K562 (cell line): Measurements from ENCODE around the gene PRDM4. TPM values are rescaled to one million over a fixed set of nuclear protein-coding genes. Genes with fewer than 3 reads are reported as not detected.

Experiments
- ATAC-seq: fragments of 200-7000 bp; cut with Tn5 transposase; 3 replicates; pipeline ENCODE4 v1.9.1; 2020; ENCODE audit warnings: moderate library complexity
- BruUV-seq: library from RNA; stranded (reverse); fragments of 400-500 nt; replicated peaks from 2 replicates; lab custom pipeline; 2021; lab: Mats Ljungman, UMichigan
- CTCF ChIA-PET: fragments of 300-600 bp; formaldehyde crosslinking; extraction: SDS; loops from one replicate; lab custom pipeline; 2021; ENCODE audit warnings: low intra/inter-chr PET ratio; lab: Yijun Ruan, JAX
- POLR2A ChIA-PET: fragments of 300-600, 350-650 bp; sonication (Branson Sonifier 250); formaldehyde crosslinking; extraction: SDS; loops from one replicate; lab custom pipeline; 2021; ENCODE audit warnings: antibody characterized with exemption, inconsistent platforms; lab: Yijun Ruan, JAX
- DNase-seq, 4 experiments: peaks; one replicate each; pipeline versions ENCODE4 v3.0.0 to v3.0.0-alpha.2; 2011 to 2018; ENCODE audit warnings: low spot score in 3 of 4, mixed read lengths in 3 of 4; ENCODE audit errors: extremely low read depth in 1 of 4
- FAIRE-seq: peaks from 2 replicates; lab custom pipeline; 2011; peaks lifted over from hg19 to GRCh38; lab: Jason Lieb, UNC
- H2AFZ ChIP-seq: 2 replicates; pipeline ENCODE4 v1.6.0; 2011; ENCODE audit warnings: low read depth, low read length, control low read depth, inconsistent platforms
- H3K27ac ChIP-seq: fragments of 200-600 bp; 3 replicates; pipeline ENCODE4 v1.8.0; 2011; ENCODE audit warnings: low read depth, mild to moderate bottlenecking, control low read depth, inconsistent platforms, low read length, moderate library complexity, mixed read lengths; ENCODE audit errors: extremely low read depth
- H3K27me3 ChIP-seq, 2 experiments: fragments of 300-600 bp in 1 of 2; 2 replicates in 1 of 2; 3 replicates in 1 of 2; pipeline versions ENCODE4 v1.6.0 to v1.8.0; 2011; ENCODE audit warnings: inconsistent platforms in 2 of 2, low read length in 2 of 2, mild to moderate bottlenecking in 1 of 2, mixed read lengths in 1 of 2, moderate library complexity in 1 of 2; ENCODE audit not compliant: control insufficient read depth in 2 of 2, insufficient read depth in 2 of 2
- H3K36me3 ChIP-seq: fragments of 300-600 bp; 3 replicates; pipeline ENCODE4 v1.8.0; 2011; ENCODE audit warnings: mild to moderate bottlenecking, low read length, inconsistent platforms; ENCODE audit not compliant: control insufficient read depth, insufficient read depth
- H3K4me1 ChIP-seq, 2 experiments: fragments of 200-600 bp in 1 of 2; replicated peaks in 1 of 2; 2 replicates in 1 of 2; 3 replicates in 1 of 2; pipeline versions ENCODE4 v1.5.1 to v1.8.0; 2011; ENCODE audit warnings: inconsistent platforms in 2 of 2, low read length in 2 of 2, mild to moderate bottlenecking in 1 of 2, mixed read lengths in 1 of 2, moderate library complexity in 1 of 2; ENCODE audit not compliant: control insufficient read depth in 2 of 2, insufficient read depth in 2 of 2
- H3K4me2 ChIP-seq: 2 replicates; pipeline ENCODE4 v1.6.1; 2011; ENCODE audit warnings: low read length, control low read depth, inconsistent platforms, mixed read lengths; ENCODE audit not compliant: insufficient read depth
- H3K4me3 ChIP-seq: fragments of 200-600 bp; sonication (generic), shearing (Covaris generic); 2 replicates; pipeline ENCODE4 v1.5.1; 2016; ENCODE audit warnings: control low read depth, inconsistent platforms
- H3K79me2 ChIP-seq: fragments of 200-600 bp; 3 replicates; pipeline ENCODE4 v1.8.0; 2011; ENCODE audit warnings: low read length, inconsistent platforms; ENCODE audit not compliant: control insufficient read depth, insufficient read depth
- H3K9ac ChIP-seq, 2 experiments: 2 replicates each; pipeline versions ENCODE4 v1.6.0 to v1.6.1; 2011; ENCODE audit warnings: low read depth in 2 of 2, low read length in 2 of 2, control low read depth in 1 of 2, inconsistent platforms in 1 of 2, mild to moderate bottlenecking in 1 of 2, mixed read lengths in 1 of 2; ENCODE audit not compliant: insufficient read depth in 1 of 2
- H3K9me1 ChIP-seq: one replicate; pipeline ENCODE4 v1.6.0; 2011; ENCODE audit warnings: inconsistent platforms, mild to moderate bottlenecking, low read length, moderate library complexity; ENCODE audit not compliant: control insufficient read depth, insufficient read depth
- H3K9me3 ChIP-seq: replicated peaks from 2 replicates; pipeline ENCODE4 v1.5.1; 2011; ENCODE audit warnings: low read depth, low read length, inconsistent platforms; ENCODE audit not compliant: control insufficient read depth, insufficient read depth
- H4K20me1 ChIP-seq: replicated peaks from 2 replicates; pipeline ENCODE4 v1.6.1; 2011; ENCODE audit warnings: low read length, inconsistent platforms, mixed read lengths; ENCODE audit not compliant: control insufficient read depth, insufficient read depth
- ARID3A ChIP-seq: IDR thresholded peaks from 2 replicates; pipeline ENCODE4 v1.6.1; 2012; ENCODE audit warnings: low read depth, low read length, improper control_type of control experiment, borderline replicate concordance
- CHD1 ChIP-seq: fragments of 200-600 bp; sonication (generic); IDR thresholded peaks from one replicate; pipeline ENCODE4 v1.6.1; 2012; ENCODE audit warnings: mild to moderate bottlenecking, moderate library complexity, low read length, inconsistent platforms
- CREBBP ChIP-seq: IDR thresholded peaks from one replicate; pipeline ENCODE4 v1.6.1; 2012; ENCODE audit warnings: low read depth, mild to moderate bottlenecking, control low read depth, inconsistent platforms, low read length
- DPF2 ChIP-seq: fragments of 450-650 bp; IDR thresholded peaks from 2 replicates; pipeline ENCODE4 v1.6.1; 2016
- HDGF ChIP-seq: fragments of 450-650 bp; IDR thresholded peaks from 2 replicates; pipeline ENCODE4 v1.6.1; 2016
- ILF3 ChIP-seq: fragments of 450-650 bp; IDR thresholded peaks from 2 replicates; pipeline ENCODE4 v1.6.1; 2018; ENCODE audit warnings: antibody characterized with exemption, mild to moderate bottlenecking, moderate library complexity, borderline replicate concordance
- MNT ChIP-seq, 2 experiments: fragments of 450-650 bp; conservative IDR thresholded peaks; 2 replicates each; pipeline ENCODE4 v1.6.1; 2017; ENCODE audit warnings: mild to moderate bottlenecking in 2 of 2, moderate library complexity in 2 of 2
- POLR2G ChIP-seq: fragments of 200-400 bp; formaldehyde crosslinking; IDR thresholded peaks from 2 replicates; pipeline ENCODE4 v1.6.1; 2017; ENCODE audit warnings: low read depth, mild to moderate bottlenecking, antibody characterized with exemption, low read length, moderate library complexity
- SNIP1 ChIP-seq: fragments of 450-650 bp; IDR thresholded peaks from 2 replicates; pipeline ENCODE4 v1.7.1; 2017; ENCODE audit warnings: low read depth, mild to moderate bottlenecking
- TARDBP ChIP-seq: fragments of 450-650 bp; IDR thresholded peaks from 2 replicates; pipeline ENCODE4 v1.6.1; 2016
- TFAM ChIP-seq: fragments of 250-450 bp; sonication (Bioruptor Pico); conservative IDR thresholded peaks from 2 replicates; pipeline ENCODE4 v1.5.0; 2021; ENCODE audit warnings: mild to moderate bottlenecking, moderate library complexity
- YY1 ChIP-seq, 3 experiments: IDR thresholded peaks; 2 replicates each; pipeline ENCODE4 v1.6.1; 2011; ENCODE audit warnings: low read length in 2 of 3, mild to moderate bottlenecking in 2 of 3, moderate library complexity in 2 of 3, borderline replicate concordance in 1 of 3, control low read depth in 1 of 3, low read depth in 1 of 3; ENCODE audit not compliant: insufficient read depth in 3 of 3, insufficient replicate concordance in 2 of 3, control insufficient read depth in 1 of 3, insufficient read length in 1 of 3; ENCODE audit errors: extremely low read depth in 1 of 3
- ZBTB26 ChIP-seq: fragments of 450-650 bp; formaldehyde crosslinking; IDR thresholded peaks from 2 replicates; pipeline ENCODE4 v1.4.0; 2022; ENCODE audit warnings: missing genetic modification characterization
- ZFP1 ChIP-seq: fragments of 450-650 bp; formaldehyde crosslinking; IDR thresholded peaks from 2 replicates; pipeline ENCODE4 v1.4.0; 2020; ENCODE audit warnings: mild to moderate bottlenecking, mixed read lengths
- ZNF134 ChIP-seq: fragments of 250-450 bp; sonication (Bioruptor Pico); conservative IDR thresholded peaks from 2 replicates; pipeline ENCODE4 v1.4.0; 2020
- ZNF175 ChIP-seq: fragments of 200-800 bp; sonication (Bioruptor generic); IDR thresholded peaks from 2 replicates; pipeline ENCODE4 v1.6.1; 2016; ENCODE audit warnings: low read depth, mild to moderate bottlenecking, missing genetic modification characterization, missing compliant biosample characterization
- ZNF184 ChIP-seq: sonication (generic); formaldehyde crosslinking; IDR thresholded peaks from 2 replicates; pipeline ENCODE4 v1.5.0; 2020; ENCODE audit warnings: missing genetic modification reagents
- WGBS: fragments of 100-300 bp; shearing (Covaris generic); methylation state at CpG from one replicate; pipeline ENCODE4 v1.1.6; 2016; ENCODE audit warnings: low coverage, mixed read lengths; ENCODE audit not compliant: insufficient coverage; ENCODE audit errors: missing lambda C conversion rate; 5-methylcytosine and 5-hydroxymethylcytosine counted together
- in situ Hi-C: fragments of 300-500 bp; cut with MboI; formaldehyde crosslinking; loops from 4 replicates; pipeline ENCODE4 v1.15.0; 2018; ENCODE audit warnings: inconsistent platforms, mixed read lengths
- intact Hi-C: fragments of 100-400 bp; cut with micrococcal nuclease; formaldehyde crosslinking; loops from 2 replicates; pipeline ENCODE4 v1.14.2; 2022
- polyA plus RNA-seq, 8 experiments: library from polyadenylated mRNA; depleted of rRNA in 4 of 8; stranded (reverse) in 5 of 8; unstranded in 3 of 8; fragments of >200 nt; fragmentation: Nextera tagmentation in 2 of 8; fragmentation: Illumina TruSeq in 1 of 8; extraction: Ambion mirVana in 2 of 8; extraction: Trizol in 1 of 8; gene quantifications; 2 replicates each; pipeline versions ENCODE4 v1.2.1 to v1.2.3, GENCODE V29; 2011 to 2014; ENCODE audit warnings: inconsistent platforms in 1 of 8, missing spikeins in 1 of 8
- total RNA-seq, 7 experiments: library from RNA; depleted of rRNA in 6 of 7; stranded (reverse); fragments of >200 nt in 6 of 7; fragmentation: Illumina TruSeq in 2 of 7; extraction: Trizol in 2 of 7; gene quantifications; 2 replicates each; pipeline versions ENCODE4 v1.2.1 to v1.2.3, GENCODE V29; 2011 to 2021; ENCODE audit warnings: low replicate concordance in 1 of 7

The PRDM4 gene
- total and polyA plus RNA-seq, 9 of the 15 experiments (the other 6 are each of a cell fraction or from before 2014, with no cell fraction given), result 5.9 to 26.0 (median 20.0) TPM

GRCh38 chr12:107782067-107782466, 21.1 kb upstream of the PRDM4 start (continued):
- no peak for TF ChIP-seq ZNF184 (CRISPR knock-in tag)
- TF ChIP-seq TARDBP, result no peak

GRCh38 chr12:107780298-107780697, 19.4 kb upstream of the PRDM4 start:
- WGBS, result 0% methylated on average over 1 of the region's 1 CpG
- no peaks in the 10 kb centered on the region for H3K9me3 ChIP-seq
- DNase-seq (no peak), ATAC-seq (no peak), FAIRE-seq (no peak)
- no peaks in the 10 kb centered on the region for H4K20me1 ChIP-seq
- peaks cover 0 to under 1% of the 10 kb centered on the region in 2 experiments; a peak in 1 of 5 replicates for H3K4me1 ChIP-seq
- H3K36me3 ChIP-seq, result no peaks in the 10 kb centered on the region
- peaks cover 9 to 25% of the 10 kb centered on the region in 2 experiments for H3K27me3 ChIP-seq
- in situ Hi-C loops, result no loop called here
- no peaks in the 10 kb centered on the region for H3K79me2 ChIP-seq
- H3K4me3 ChIP-seq, result no peak overlapping the region
- H2AFZ ChIP-seq, result no peak overlapping the region
- intact Hi-C loops, result no loop called here
- H3K9me1 ChIP-seq, result no peaks in the 10 kb centered on the region
- ChIA-PET POLR2A (no interaction called here), CTCF (no interaction called here)
- no peak overlapping the region for H3K4me2 ChIP-seq
- H3K27ac ChIP-seq, result no peak overlapping the region
- no TSS peak for BruUV-seq
- no peak overlapping the region for H3K9ac ChIP-seq
- TF ChIP-seq CREBBP (no peak), ZFP1 (CRISPR knock-in tag) (no peak), HDGF (no peak), ZNF175 (CRISPR knock-in tag) (no peak), MNT (conservative IDR thresholded peaks at IDR 0.05) (no peak), ZBTB26 (no peak), DPF2 (no peak), TFAM (CRISPR knock-in tag) (no peak), YY1 (IDR thresholded peaks at IDR 0.05; ENCODE audit: borderline replicate concordance in 1 of 3, control insufficient read depth in 1 of 3, extremely low read depth in 1 of 3, insufficient read depth in 3 of 3, insufficient read length in 1 of 3, insufficient replicate concordance in 2 of 3, low read depth in 1 of 3, low read length in 2 of 3) (no peak), CHD1 (no peak), SNIP1 (no peak), ILF3 (no peak), ZNF134 (no peak), ARID3A (no peak), POLR2G (no peak)
